ENCODE data around the gene TARDBP.

GRCh38 chr1:10986525-10986890, 25.9 kb upstream of the TARDBP start:
- TF ChIP-seq, protein P1, sequence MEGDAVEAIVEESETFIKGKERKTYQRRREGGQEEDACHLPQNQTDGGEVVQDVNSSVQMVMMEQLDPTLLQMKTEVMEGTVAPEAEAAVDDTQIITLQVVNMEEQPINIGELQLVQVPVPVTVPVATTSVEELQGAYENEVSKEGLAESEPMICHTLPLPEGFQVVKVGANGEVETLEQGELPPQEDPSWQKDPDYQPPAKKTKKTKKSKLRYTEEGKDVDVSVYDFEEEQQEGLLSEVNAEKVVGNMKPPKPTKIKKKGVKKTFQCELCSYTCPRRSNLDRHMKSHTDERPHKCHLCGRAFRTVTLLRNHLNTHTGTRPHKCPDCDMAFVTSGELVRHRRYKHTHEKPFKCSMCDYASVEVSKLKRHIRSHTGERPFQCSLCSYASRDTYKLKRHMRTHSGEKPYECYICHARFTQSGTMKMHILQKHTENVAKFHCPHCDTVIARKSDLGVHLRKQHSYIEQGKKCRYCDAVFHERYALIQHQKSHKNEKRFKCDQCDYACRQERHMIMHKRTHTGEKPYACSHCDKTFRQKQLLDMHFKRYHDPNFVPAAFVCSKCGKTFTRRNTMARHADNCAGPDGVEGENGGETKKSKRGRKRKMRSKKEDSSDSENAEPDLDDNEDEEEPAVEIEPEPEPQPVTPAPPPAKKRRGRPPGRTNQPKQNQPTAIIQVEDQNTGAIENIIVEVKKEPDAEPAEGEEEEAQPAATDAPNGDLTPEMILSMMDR (IDR thresholded peaks at IDR 0.05), result no peak
- TF ChIP-seq POLR2A (IDR thresholded peaks at IDR 0.05) (no peak), EP300 (IDR thresholded peaks at IDR 0.05) (no peak)
